HG02870 (cell line): Measurements from ENCODE around the gene SGCA.

Experiments
- ATAC-seq: cut with Tn5 transposase; IDR thresholded peaks from one replicate; pipeline ENCODE4 v1.9.1; 2021; ENCODE audit warnings: mild to moderate bottlenecking, moderate library complexity; ENCODE audit not compliant: unreplicated experiment

SGCA gene

GRCh38 chr17:50219939-50220465, 54.2 kb downstream of the SGCA start:
- no peak for ATAC-seq

GRCh38 chr17:50220811-50221210, 55.0 kb downstream of the SGCA start:
- ATAC-seq, result no peak

GRCh38 chr17:50221266-50221863, 55.6 kb downstream of the SGCA start:
- no peak for ATAC-seq

- no peak for ATAC-seq
Observed at GRCh38 chr17:50221864-50222545, 56.2 kb downstream of the SGCA start.

- no peak for ATAC-seq
Observed at GRCh38 chr17:50222922-50223321, 57.1 kb downstream of the SGCA start.
